GM12878 (cell line): ENCODE data around the gene ST6GALNAC3. TPM values are rescaled to one million over a fixed set of nuclear protein-coding genes. Genes with fewer than 3 reads are reported as not detected.

Experiments used
- ATAC-seq: fragments of 200-7000 bp; cut with Tn5 transposase; 3 replicates; pipeline ENCODE4 v1.9.1; 2020; ENCODE audit warnings: mild to moderate bottlenecking, moderate library complexity
- BruUV-seq: library from RNA; stranded (reverse); fragments of 400-500 nt; replicated peaks from 2 replicates; lab custom pipeline; 2021; lab: Mats Ljungman, UMichigan
- CTCF ChIA-PET: fragments of 300-600 bp; sonication (Branson Sonifier 250); formaldehyde crosslinking; extraction: SDS; loops from one replicate; lab custom pipeline; 2021; ENCODE audit warnings: inconsistent platforms; lab: Yijun Ruan, JAX
- POLR2A ChIA-PET: fragments of 350-600 bp; formaldehyde crosslinking; extraction: SDS; loops from one replicate; lab custom pipeline; 2021; ENCODE audit warnings: inconsistent platforms; lab: Charles Lee
- RAD21 ChIA-PET: fragments of 300-600 bp; sonication (Branson Sonifier 250); formaldehyde crosslinking; loops from one replicate; lab custom pipeline; 2023; ENCODE audit warnings: antibody characterized with exemption; ENCODE audit not compliant: unreplicated experiment; lab: Charles Lee
- SMC1A ChIA-PET: fragments of 300-600 bp; sonication (Branson Sonifier 250); formaldehyde crosslinking; loops from one replicate; lab custom pipeline; 2023; ENCODE audit not compliant: unreplicated experiment, uncharacterized antibody; lab: Charles Lee
- DNase-seq: peaks from one replicate; pipeline ENCODE4 v3.0.0-alpha.2; 2011; ENCODE audit warnings: low read depth, low spot score
- FAIRE-seq: peaks from 3 replicates; lab custom pipeline; 2011; peaks lifted over from hg19 to GRCh38; lab: Jason Lieb, UNC
- H2AFZ ChIP-seq: 2 replicates; pipeline ENCODE4 v1.6.0; 2011; ENCODE audit warnings: low read depth, low read length, control low read depth; ENCODE audit not compliant: control insufficient read depth
- H3K27ac ChIP-seq: 2 replicates; pipeline ENCODE4 v1.5.1; 2011; ENCODE audit warnings: control low read depth; ENCODE audit not compliant: control insufficient read depth, insufficient read depth
- H3K27me3 ChIP-seq, 2 experiments: replicated peaks in 1 of 2; 2 replicates each; pipeline versions ENCODE4 v1.6.0 to v1.6.1; 2011; ENCODE audit warnings: low read length in 1 of 2; ENCODE audit not compliant: control insufficient read depth in 2 of 2, insufficient read depth in 2 of 2
- H3K36me3 ChIP-seq, 2 experiments: 2 replicates each; pipeline ENCODE4 v1.5.1; 2011; ENCODE audit warnings: low read length in 1 of 2; ENCODE audit not compliant: control insufficient read depth in 2 of 2, insufficient read depth in 2 of 2
- H3K4me1 ChIP-seq: 2 replicates; pipeline ENCODE4 v1.6.1; 2011; ENCODE audit warnings: mild to moderate bottlenecking, low read length, moderate library complexity, mixed read lengths; ENCODE audit not compliant: control insufficient read depth, insufficient read depth
- H3K4me2 ChIP-seq: 2 replicates; pipeline ENCODE4 v1.6.0; 2011; ENCODE audit warnings: control low read depth; ENCODE audit not compliant: control insufficient read depth, insufficient read depth
- H3K4me3 ChIP-seq: fragments of 200-600 bp; sonication (generic); 2 replicates; pipeline ENCODE4 v1.5.1; 2016
- H3K79me2 ChIP-seq: 2 replicates; pipeline ENCODE4 v1.6.0; 2011; ENCODE audit warnings: low read length; ENCODE audit not compliant: control insufficient read depth, insufficient read depth
- H3K9ac ChIP-seq: 2 replicates; pipeline ENCODE4 v1.8.0; 2011; ENCODE audit warnings: low read length, control low read depth, mixed read lengths; ENCODE audit not compliant: control insufficient read depth, insufficient read depth
- H3K9me3 ChIP-seq: replicated peaks from 3 replicates; pipeline ENCODE4 v1.5.1; 2011; ENCODE audit warnings: mild to moderate bottlenecking, low read length; ENCODE audit not compliant: control insufficient read depth, insufficient read depth
- H4K20me1 ChIP-seq: 2 replicates; pipeline ENCODE4 v1.6.0; 2011; ENCODE audit not compliant: control insufficient read depth, insufficient read depth
- HSF1 ChIP-seq: fragments of 150-350 bp; IDR thresholded peaks from 2 replicates; pipeline ENCODE4 v1.6.1; 2014; ENCODE audit warnings: mild to moderate bottlenecking, low read depth, low read length
- MLLT1 ChIP-seq: fragments of 450-650 bp; IDR thresholded peaks from 2 replicates; pipeline ENCODE4 v1.6.1; 2016; ENCODE audit warnings: mild to moderate bottlenecking
- MTA2 ChIP-seq: fragments of 450-650 bp; IDR thresholded peaks from 2 replicates; pipeline ENCODE4 v1.6.1; 2016; ENCODE audit warnings: low read depth, mild to moderate bottlenecking, moderate library complexity
- NFYB ChIP-seq: IDR thresholded peaks from 2 replicates; pipeline ENCODE4 v1.6.1; 2011; ENCODE audit warnings: low read depth, mild to moderate bottlenecking, low read length, improper control_type of control experiment, moderate library complexity; ENCODE audit not compliant: insufficient read depth
- NR2C2 ChIP-seq: IDR thresholded peaks from 2 replicates; pipeline ENCODE4 v1.6.1; 2011; ENCODE audit warnings: borderline replicate concordance, low read depth; ENCODE audit not compliant: control insufficient read depth, insufficient read length
- RAD51 ChIP-seq: fragments of 450-650 bp; IDR thresholded peaks from 2 replicates; pipeline ENCODE4 v1.6.1; 2016; ENCODE audit warnings: moderate library complexity, mild to moderate bottlenecking, inconsistent platforms
- RBBP5 ChIP-seq: fragments of 200-600 bp; sonication (generic); conservative IDR thresholded peaks from 2 replicates; pipeline ENCODE4 v1.6.1; 2016
- SIX5 ChIP-seq: IDR thresholded peaks from 2 replicates; pipeline ENCODE4 v1.6.1; 2011; ENCODE audit warnings: mild to moderate bottlenecking, low read depth, low read length, moderate library complexity; ENCODE audit not compliant: severe bottlenecking
- SMARCA5 ChIP-seq: fragments of 450-650 bp; IDR thresholded peaks from 2 replicates; pipeline ENCODE4 v1.6.1; 2017; ENCODE audit warnings: mild to moderate bottlenecking
- SREBF1 ChIP-seq: IDR thresholded peaks from 2 replicates; pipeline ENCODE4 v1.6.1; 2012; ENCODE audit warnings: mild to moderate bottlenecking, low read length
- SREBF2 ChIP-seq: IDR thresholded peaks from 2 replicates; pipeline ENCODE4 v1.6.1; 2012; ENCODE audit warnings: mild to moderate bottlenecking, low read length
- SUPT20H ChIP-seq: IDR thresholded peaks from 2 replicates; pipeline ENCODE4 v1.6.1; 2011; ENCODE audit warnings: low read depth, mild to moderate bottlenecking, low read length, moderate library complexity, borderline replicate concordance; ENCODE audit not compliant: control insufficient read depth
- SUZ12 ChIP-seq: fragments of 200-600 bp; sonication (generic); IDR thresholded peaks from one replicate; pipeline ENCODE4 v1.6.1; 2018; ENCODE audit warnings: antibody characterized with exemption, mild to moderate bottlenecking; ENCODE audit not compliant: unreplicated experiment
- USF1 ChIP-seq: IDR thresholded peaks from 2 replicates; pipeline ENCODE4 v1.6.1; 2011; ENCODE audit warnings: borderline replicate concordance, low read depth, mild to moderate bottlenecking, moderate library complexity, mixed read lengths, low read length; ENCODE audit not compliant: insufficient read depth; ENCODE audit errors: extremely low read length
- ZNF687 ChIP-seq: fragments of 450-650 bp; IDR thresholded peaks from 2 replicates; pipeline ENCODE4 v1.6.1; 2017; ENCODE audit warnings: mild to moderate bottlenecking, moderate library complexity
- WGBS: methylation state at CpG from one replicate; pipeline ENCODE4 v1.1.6; 2016; ENCODE audit warnings: low lambda C conversion rate; ENCODE audit not compliant: insufficient replicate concordance, insufficient coverage; ENCODE audit errors: missing lambda C conversion rate; 5-methylcytosine and 5-hydroxymethylcytosine counted together
- in situ Hi-C: fragments of 300-500 bp; cut with MboI; formaldehyde crosslinking; loops from 9 replicates; pipeline ENCODE4 v1.14.3; 2018; ENCODE audit warnings: mixed read lengths
- intact Hi-C: fragments of 100-400 bp; cut with micrococcal nuclease; formaldehyde crosslinking; loops from one replicate; pipeline ENCODE4 v1.14.2; 2022; ENCODE audit not compliant: unreplicated experiment
- polyA plus RNA-seq, 11 experiments: library from polyadenylated mRNA; depleted of rRNA in 4 of 11; unstranded in 6 of 11; stranded (reverse) in 5 of 11; fragments of >200 nt; fragmentation: Nextera tagmentation in 4 of 11; fragmentation: Illumina TruSeq in 1 of 11; extraction: Ambion mirVana in 4 of 11; extraction: Trizol in 1 of 11; gene quantifications; 1 replicate in 1 of 11; 2 replicates in 10 of 11; pipeline versions ENCODE4 v1.2.1 to v1.2.3, GENCODE V29; 2011 to 2016; ENCODE audit warnings: inconsistent platforms in 2 of 11, missing spikeins in 2 of 11, low read depth in 1 of 11
- total RNA-seq, 4 experiments: library from RNA; depleted of rRNA in 3 of 4; stranded (reverse); fragments of >200 nt in 3 of 4; fragmentation: Illumina TruSeq in 1 of 4; extraction: Trizol in 1 of 4; gene quantifications; 2 replicates each; pipeline versions ENCODE4 v1.2.1 to v1.2.3, GENCODE V29; 2013 to 2021

ST6GALNAC3 gene
- total and polyA plus RNA-seq, 10 of the 15 experiments (the other 5 are each of a cell fraction or from before 2014, with no cell fraction given): 0.04 to 0.68 (median 0.18) TPM; not detected in 3

GRCh38 chr1:76303340-76303717 lies 228.8 kb downstream of the ST6GALNAC3 start:
- Histone ChIP-seq H3K27ac (no peak overlapping the region), H3K36me3 (no peaks in the 10 kb centered on the region)
- RAD21 ChIA-PET: no interaction called here

More at GRCh38 chr1:76303340-76303717, 228.8 kb downstream of the ST6GALNAC3 start:
- no peaks in the 10 kb centered on the region for H3K79me2 ChIP-seq
- H3K9me3 ChIP-seq: no peaks in the 10 kb centered on the region
- CTCF ChIA-PET: interaction anchor here (1.5 kb wide), 1 partner anchor 8 kb away, joined by 4 read pairs; no protein-coding TSS in a partner anchor
- no peak for ATAC-seq
- H4K20me1 ChIP-seq: no peaks in the 10 kb centered on the region
- no TSS peak for BruUV-seq
- H3K4me3 ChIP-seq: no peak overlapping the region
- H3K9ac ChIP-seq: no peak overlapping the region
- no peaks in the 10 kb centered on the region for H3K4me1 ChIP-seq
- no peaks in the 10 kb centered on the region for H3K27me3 ChIP-seq
- no peak for FAIRE-seq
- no peak for DNase-seq
- 63% methylated on average over 3 of the region's 3 CpGs for whole genome bisulfite sequencing
- intact Hi-C loops: no loop called here
- TF ChIP-seq RBBP5 (no peak), SREBF1 (no peak), SUPT20H (no peak), SUZ12 (no peak), SMARCA5 (no peak), MLLT1 (no peak), USF1 (no peak), HSF1 (no peak), NR2C2 (no peak), MTA2 (no peak), NFYB (no peak), SREBF2 (no peak), SIX5 (no peak), RAD51 (no peak), ZNF687 (no peak)
- TF ChIP-seq, all 136 proteins: peak for 0
- ChIA-PET POLR2A (no interaction called here), SMC1A (no interaction called here)
- no peak overlapping the region for H2AFZ ChIP-seq
- no peak overlapping the region for H3K4me2 ChIP-seq
- in situ Hi-C loops: no loop called here
